C4-2B (cell line): ENCODE data around the gene PCDHGA1.

Experiments used
- ZFX ChIP-seq: fragments of 450-650 bp; IDR thresholded peaks from 2 replicates; pipeline ENCODE4 v1.6.1; 2017
- TF ChIP-seq, protein P1 (sequence below): fragments of 450-650 bp; conservative IDR thresholded peaks from 2 replicates; pipeline ENCODE4 v1.5.1; 2017; ENCODE audit warnings: mild to moderate bottlenecking

DNA sequence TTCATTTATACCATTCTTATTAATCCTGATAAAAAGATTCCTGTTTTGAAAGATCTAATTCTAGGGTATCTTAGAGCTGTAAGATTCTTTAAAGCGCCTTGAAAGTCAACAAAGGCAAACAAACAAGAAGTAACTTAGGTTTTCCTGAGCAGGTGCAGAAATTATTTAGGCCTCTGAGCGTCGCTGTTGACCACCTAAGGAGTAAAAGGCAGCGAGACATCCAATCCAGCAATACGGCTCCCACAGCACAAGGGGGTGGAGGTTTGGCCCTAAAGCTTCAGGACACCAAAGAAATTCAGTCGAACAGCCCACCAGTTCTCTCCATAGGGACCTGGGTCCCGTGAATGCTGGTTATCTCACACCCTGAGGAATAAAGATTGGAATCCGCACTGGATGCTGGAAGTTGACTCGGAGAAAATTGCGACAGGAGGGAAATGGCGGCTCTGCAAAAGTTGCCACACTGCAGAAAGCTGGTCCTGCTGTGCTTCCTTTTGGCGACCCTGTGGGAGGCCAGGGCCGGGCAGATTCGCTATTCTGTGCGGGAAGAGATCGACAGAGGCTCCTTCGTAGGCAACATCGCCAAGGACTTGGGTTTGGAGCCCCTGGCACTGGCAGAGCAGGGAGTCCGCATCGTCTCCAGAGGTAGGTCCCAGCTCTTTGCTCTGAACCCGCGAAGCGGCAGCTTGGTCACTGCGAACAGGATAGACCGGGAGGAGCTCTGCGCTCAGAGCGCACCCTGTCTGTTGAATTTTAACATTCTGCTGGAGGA is 8.4 kb downstream of the PCDHGA1 start, which contains the start of gene PCDHGA2:
- TF ChIP-seq, protein P1, sequence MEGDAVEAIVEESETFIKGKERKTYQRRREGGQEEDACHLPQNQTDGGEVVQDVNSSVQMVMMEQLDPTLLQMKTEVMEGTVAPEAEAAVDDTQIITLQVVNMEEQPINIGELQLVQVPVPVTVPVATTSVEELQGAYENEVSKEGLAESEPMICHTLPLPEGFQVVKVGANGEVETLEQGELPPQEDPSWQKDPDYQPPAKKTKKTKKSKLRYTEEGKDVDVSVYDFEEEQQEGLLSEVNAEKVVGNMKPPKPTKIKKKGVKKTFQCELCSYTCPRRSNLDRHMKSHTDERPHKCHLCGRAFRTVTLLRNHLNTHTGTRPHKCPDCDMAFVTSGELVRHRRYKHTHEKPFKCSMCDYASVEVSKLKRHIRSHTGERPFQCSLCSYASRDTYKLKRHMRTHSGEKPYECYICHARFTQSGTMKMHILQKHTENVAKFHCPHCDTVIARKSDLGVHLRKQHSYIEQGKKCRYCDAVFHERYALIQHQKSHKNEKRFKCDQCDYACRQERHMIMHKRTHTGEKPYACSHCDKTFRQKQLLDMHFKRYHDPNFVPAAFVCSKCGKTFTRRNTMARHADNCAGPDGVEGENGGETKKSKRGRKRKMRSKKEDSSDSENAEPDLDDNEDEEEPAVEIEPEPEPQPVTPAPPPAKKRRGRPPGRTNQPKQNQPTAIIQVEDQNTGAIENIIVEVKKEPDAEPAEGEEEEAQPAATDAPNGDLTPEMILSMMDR = peak; percentile 63
- no peak for TF ChIP-seq ZFX
